ENCODE data around the gene ADAM15.
A peak's percentile ranks its signal among the peaks of the same experiment; 100 is the strongest.

ADAM15 gene

DNA sequence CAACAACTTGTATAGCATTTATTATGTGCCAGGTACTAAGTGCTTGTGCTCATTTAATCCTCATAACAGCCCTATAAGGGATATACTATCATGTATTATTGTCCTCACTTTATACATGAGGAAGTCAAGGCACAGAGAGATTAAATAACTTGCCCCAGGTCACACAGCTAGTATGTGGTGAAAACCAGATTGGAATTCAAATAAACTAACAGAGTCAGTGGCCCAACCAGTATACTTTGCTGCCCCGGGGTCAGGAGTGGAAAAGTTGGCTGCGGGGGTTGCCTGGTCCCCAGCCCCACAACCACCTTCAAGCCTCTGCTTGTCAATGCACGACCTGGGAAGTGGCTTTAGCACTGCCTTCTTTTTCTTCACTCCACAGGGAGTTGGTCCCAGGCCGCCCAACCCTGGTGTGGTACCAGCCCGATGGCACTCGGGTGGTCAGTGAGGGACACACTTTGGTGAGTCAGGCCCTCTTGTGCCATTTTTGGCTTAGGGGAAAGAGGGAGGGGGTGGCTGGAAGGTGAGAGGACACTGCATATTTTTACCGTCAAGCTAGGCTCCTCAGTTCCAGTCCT lies 2.5 kb downstream of the ADAM15 start:
- no peak for DNase-seq

DNA sequence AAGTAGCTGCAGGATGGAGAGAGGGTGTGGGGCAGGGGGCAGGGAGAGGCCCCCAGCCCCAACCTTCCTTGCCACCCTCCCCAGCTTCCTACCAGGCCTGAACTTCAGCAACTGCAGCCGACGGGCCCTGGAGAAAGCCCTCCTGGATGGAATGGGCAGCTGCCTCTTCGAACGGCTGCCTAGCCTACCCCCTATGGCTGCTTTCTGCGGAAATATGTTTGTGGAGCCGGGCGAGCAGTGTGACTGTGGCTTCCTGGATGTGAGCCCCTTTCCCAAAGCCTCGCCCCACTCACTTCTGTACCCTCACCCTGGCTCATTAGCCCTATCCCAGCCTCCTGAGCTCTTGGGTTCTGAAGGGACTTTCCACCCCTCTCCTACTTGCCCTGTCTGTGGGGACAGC lies 6.0 kb downstream of the ADAM15 start:
- DNase-seq = no peak

DNA sequence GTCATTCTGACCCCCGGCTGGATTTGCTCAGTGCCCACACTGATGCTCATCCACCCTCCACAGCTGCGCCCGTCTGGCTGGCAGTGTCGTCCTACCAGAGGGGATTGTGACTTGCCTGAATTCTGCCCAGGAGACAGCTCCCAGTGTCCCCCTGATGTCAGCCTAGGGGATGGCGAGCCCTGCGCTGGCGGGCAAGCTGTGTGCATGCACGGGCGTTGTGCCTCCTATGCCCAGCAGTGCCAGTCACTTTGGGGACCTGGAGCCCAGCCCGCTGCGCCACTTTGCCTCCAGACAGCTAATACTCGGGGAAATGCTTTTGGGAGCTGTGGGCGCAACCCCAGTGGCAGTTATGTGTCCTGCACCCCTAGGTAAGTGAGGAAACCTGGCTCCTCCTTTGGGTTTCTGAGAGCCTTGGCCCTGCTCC lies 6.7 kb downstream of the ADAM15 start:
- DNase-seq = no peak

DNA sequence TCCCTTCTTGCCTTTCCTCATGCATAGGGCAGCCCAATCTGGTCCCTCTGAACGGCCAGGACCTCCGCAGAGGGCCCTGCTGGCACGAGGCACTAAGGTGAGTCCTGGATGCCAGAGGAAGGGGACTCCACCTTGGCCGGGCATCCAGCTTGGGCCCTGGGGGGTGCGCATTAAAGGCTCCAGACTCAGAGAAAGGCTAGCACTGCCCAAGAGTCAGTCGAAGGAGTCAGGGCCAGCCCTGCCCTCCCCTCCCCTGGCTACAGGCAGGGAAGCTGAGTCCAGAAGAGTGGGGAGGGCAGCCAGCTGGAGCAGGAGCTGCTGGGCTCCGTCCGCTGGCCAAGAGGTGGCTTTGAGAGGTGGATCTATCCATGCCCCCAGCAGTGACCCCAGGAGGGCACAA lies 9.6 kb downstream of the ADAM15 start:
- DNase-seq = no peak

DNA sequence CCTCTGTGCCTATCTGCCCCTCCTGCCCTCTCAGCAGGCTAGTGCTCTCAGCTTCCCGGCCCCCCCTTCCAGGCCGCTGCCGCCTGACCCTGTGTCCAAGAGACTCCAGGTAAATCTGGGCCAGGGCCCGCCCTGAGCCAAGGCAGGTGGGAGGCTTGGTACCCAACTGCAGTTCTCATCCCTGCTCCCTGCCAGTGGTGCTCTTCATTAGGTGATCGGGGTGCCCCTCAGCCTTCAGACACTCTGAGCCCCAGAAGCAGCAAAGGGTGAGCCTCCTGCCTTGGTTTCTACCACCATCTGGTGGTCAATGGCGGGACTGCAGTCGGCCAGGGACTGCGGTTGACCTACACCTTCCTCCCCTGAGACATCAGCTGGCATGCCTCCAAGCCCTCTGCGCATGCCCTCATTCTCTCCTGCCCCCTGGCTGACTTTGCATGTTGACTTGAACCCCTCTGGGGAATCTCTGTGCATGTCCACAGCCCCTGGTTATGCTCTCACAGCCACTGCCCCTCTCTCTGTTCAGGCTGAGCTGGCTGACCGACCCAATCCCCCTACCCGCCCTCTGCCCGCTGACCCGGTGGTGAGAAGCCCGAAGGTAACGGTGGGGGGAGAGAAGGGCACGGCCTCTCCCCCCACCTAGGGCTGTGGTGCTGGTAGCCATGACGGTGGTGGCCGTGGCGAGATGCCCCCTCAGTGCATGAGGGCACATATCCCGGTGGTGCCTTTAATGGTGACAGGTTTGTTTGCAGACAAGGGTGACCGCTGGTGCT lies 10.4 kb downstream of the ADAM15 start:
- peak; percentile 96 for DNase-seq

DNA sequence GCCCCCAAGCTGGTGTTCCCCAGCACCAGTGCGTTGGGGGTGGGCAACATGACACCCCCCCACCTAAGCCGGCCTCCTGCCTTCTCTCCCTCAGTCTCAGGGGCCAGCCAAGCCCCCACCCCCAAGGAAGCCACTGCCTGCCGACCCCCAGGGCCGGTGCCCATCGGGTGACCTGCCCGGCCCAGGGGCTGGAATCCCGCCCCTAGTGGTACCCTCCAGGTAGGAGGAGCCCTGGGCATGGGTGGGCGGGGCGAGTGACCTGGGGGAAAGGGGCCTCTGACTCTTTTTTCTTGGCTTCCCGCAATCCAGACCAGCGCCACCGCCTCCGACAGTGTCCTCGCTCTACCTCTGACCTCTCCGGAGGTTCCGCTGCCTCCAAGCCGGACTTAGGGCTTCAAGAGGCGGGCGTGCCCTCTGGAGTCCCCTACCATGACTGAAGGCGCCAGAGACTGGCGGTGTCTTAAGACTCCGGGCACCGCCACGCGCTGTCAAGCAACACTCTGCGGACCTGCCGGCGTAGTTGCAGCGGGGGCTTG lies 11.1 kb downstream of the ADAM15 start:
- DNase-seq = peak; percentile 27

DNA sequence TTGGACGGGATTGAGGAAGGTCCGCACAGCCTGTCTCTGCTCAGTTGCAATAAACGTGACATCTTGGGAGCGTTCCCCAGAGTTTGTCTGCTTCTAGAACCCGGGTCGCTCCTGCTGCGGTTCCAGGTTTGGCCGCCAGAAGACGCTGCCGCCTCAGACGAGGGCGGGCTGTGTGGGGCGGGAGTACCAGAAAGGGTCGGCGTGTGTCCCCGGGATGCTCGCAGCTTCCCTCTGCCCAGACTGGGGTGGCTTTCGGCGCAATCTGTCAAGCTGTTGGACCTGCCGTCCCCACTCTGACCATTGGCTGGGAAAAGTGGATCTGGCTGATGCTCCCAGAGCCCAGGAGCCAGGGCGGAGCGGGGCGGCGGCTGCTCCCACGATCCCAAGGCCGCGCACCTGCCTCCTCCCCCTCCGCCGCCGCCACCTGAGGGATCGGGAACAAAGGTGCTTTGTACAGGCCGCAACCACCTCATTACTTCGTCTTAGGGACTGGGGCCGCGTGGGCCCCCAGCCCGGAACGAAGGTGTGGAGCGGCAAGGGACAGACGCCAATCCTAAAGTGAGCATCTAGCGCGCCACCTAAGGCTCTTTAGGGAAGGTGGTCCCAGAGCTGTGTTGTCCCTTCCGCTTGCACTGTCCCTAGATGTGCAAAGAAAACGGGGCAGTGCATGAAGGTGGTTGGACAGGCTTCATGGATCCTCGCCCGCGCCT lies 11.7 kb downstream of the ADAM15 start:
- peak; percentile 86 for DNase-seq

DNA sequence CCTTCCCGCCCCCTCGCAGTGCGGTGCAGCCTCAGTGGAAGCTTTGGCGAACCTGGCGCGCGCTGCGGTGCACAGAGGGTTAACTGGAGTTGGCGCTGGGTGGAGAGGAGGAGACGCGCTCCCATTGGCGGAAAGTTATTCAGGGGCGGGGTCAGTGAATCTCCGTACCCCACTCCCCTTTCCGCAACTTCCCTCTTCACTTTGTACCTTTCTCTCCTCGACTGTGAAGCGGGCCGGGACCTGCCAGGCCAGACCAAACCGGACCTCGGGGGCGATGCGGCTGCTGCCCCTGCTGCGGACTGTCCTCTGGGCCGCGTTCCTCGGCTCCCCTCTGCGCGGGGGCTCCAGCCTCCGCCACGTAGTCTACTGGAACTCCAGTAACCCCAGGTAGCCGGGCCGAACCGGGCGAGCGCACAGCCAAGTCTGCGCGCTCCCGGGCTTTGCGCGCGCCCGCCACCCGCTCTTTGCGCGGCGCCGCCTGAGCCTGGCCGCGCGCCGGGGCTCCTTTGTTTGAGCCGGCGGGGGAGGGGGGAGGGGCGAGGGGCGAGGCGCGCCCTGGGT lies 12.5 kb downstream of the ADAM15 start, which contains the start of gene EFNA4:
TSS of gene EFNA4 (plus strand) at position 191 of the 561 bp plus-strand sequence. CDS start at position 275, 84 bp downstream.
- peak; percentile 92 for DNase-seq

DNA sequence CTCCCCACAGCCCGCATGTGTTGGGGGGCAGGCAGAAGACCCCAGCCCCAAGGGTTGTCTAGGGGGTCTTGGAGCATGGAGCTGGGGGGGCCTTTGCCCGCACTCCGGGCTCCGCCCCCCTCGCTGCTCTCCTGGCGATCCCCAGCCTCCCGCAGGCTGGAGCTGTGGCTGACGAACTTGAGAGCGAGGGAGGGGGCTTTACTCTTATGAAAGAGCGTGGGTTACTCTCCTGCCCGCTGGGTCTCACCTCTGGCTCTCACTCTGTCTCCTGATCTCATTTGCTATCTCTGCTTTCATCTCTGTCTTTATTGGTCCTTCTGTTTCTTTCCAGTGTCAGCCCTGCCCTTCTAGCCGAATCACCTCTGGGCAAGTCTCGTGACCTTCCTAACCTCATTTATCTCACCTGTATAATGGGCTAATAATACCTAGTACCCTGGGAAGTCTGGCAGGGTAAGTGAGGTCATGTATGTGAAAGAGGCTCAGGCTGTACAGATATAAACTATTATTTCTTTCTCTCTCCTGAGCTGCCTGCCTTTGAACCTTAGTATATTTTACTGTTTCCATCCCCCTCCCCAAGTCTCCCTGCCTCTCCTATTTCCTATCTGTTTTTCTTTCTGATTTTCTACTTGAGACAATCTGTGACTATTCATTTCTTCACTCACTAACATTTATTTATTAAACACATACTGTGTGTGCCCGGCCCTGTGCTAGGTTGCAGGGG lies 13.2 kb downstream of the ADAM15 start:
- peak; percentile 43 for DNase-seq

DNA sequence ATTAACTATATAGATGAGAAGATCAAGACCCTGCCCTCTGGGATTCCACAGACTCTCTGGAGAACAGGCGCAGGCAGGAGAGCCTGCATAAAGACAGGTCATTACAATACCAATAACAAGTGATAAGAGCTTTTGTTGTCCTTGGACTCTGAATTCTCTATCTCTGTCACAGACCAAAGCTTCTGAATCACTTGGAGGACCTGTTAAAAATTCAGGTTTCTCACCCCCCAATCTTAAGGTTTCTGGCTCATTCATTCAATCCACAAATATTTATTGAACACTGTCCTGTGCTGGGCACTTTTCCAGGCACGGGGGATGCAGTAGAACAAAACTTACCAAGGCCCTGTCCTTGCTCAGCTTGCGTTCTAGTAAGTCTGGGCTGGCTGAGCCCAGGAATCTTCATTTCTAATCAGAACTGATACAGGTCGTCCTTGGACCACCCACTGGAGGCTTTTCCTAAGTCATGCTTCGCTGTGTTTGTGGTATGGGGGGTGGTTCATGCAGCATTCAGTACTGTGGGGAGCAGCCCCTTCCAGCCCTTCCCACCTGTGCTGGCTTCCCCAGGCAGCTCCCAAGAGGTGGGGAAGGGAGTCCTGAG lies 13.8 kb downstream of the ADAM15 start:
- DNase-seq = no peak

DNA sequence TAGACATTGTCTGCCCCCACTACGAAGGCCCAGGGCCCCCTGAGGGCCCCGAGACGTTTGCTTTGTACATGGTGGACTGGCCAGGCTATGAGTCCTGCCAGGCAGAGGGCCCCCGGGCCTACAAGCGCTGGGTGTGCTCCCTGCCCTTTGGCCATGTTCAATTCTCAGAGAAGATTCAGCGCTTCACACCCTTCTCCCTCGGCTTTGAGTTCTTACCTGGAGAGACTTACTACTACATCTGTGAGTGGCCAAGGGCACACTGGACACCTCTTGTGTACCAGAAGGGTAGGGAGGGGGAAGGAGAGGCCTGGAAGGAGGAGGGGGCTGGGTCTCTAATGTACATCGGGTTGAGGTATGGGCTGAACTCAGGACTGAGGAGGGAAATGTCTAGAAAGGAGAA lies 15.7 kb downstream of the ADAM15 start:
- no peak for DNase-seq

DNA sequence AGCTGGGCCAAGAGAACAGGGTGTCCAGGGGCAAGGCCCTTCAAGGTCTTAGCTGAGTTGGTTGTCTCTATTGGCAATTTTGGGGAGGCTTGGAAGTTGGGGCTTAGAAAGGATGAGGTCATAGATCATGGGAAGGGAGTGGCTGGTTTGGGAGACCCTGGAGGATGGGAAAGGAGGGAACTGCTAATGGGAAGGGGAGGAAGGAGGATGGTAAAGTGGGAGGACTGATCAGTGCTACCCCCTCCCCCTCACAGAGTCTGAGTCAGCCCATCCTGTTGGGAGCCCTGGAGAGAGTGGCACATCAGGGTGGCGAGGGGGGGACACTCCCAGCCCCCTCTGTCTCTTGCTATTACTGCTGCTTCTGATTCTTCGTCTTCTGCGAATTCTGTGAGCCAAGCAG lies 17.5 kb downstream of the ADAM15 start:
- no peak for DNase-seq

DNA sequence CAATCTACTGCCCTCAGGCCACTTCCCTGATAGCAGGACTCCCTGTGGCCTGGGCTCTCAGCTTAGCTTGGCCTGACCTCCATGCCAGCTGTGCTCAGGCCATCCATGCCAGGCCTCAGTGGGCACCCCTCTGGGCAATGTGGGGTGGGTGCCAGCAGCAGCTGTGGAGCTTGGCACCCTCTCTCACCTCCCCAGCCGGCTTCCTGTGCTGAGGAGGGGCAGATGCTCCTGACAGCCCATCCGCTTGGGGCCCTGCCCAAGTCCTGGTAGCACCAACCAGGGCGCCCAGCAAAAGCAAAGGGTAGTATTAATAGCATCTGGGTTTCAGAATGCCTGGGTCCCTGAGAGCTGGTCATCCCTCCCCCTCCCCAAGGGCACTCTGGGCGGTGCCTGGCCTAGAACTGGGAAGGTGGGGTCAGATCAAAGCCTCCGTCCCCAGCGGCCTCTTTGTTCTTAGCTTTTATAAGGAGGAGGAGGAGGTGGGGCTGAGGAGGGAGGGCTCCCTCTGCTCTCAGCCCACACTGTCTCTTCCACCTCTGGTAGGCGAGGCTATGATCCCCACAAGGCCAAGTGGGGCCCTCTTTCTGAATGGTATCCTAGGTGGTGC lies 18.5 kb downstream of the ADAM15 start:
- DNase-seq = no peak

DNA sequence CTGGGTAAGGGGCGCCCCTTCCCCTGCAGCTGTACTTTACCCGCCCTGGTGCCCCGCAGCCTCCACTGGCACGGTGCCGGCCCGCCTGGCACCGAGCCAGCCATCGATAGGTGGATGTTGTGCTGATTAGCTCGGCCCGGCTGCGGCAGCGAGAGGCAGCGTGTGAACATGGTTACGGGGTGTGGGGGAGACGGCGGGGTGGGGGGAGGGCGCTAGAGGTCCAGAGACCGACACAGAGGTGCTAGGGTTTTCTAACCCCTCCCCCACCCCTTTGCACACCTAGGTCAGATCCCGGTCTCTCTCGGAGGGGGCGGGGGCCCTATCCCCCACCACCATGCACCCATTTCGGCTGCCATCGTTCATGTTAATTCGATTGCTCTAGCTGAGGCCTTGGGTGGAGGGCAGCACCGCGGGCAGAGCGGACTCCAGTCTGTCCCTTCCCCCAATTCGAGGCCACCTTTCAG lies 19.1 kb downstream of the ADAM15 start:
- no peak for DNase-seq

DNA sequence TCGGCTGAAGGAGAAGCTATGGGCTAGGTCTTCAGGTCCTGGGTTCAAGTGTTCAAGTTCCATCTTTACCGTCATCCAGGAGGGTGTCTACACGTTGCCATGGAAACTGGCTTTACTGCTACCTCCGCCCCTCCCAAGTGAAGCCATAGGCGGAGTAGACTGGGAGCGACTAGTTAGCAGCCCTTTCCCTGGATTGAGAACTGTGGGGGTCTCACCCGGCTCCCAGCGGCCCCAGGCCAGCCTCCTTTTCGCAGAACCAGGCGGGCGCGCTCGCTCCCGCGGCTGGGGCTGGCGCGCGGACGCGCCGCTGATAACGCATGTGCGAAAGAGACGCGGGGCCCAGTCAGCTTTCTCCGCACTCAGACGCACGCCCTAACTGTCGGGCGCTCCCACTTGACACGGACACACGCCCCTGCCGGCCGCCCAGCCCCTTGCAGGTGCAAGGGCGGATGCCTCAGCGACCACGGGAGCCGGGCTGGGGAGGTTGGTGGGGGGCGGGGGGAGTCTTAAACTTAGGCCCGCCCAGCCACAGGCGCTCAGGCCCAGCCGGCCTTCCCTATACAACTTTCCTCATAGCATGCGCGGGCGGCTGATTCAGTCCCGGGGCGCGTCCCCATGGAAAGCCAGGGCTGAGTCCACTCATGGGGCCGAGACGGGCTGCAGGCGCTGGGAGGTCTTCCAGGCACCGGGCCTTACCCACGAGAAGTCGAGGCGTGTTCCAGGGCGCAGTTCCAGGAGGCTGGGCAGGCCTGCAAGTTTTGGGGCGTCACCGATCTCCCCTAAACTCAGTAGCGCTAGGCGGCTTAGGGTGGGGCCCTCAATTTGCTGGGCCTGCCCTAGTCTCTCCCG lies 19.8 kb downstream of the ADAM15 start:
- DNase-seq = peak; percentile 87

DNA sequence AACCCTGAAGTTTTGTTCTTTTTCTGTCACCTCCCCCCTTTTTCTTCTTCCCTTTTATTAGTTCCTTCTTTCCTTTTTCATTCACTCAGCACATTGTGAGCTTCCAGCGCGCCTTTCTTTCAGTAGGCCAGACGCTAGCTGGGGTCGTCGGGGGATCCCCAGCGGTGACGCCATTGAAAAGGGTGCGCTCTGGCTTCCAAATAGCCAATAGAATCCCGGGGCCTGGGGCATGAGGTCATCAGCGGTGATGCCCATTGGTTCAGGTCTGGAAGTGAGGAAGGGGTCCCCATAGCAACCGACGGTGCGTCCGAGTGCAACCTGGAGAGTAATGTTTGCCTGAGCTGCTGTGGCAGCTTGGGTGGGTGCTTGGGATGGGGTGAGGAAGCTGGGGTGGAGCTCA lies 20.6 kb downstream of the ADAM15 start:
- DNase-seq = no peak

DNA sequence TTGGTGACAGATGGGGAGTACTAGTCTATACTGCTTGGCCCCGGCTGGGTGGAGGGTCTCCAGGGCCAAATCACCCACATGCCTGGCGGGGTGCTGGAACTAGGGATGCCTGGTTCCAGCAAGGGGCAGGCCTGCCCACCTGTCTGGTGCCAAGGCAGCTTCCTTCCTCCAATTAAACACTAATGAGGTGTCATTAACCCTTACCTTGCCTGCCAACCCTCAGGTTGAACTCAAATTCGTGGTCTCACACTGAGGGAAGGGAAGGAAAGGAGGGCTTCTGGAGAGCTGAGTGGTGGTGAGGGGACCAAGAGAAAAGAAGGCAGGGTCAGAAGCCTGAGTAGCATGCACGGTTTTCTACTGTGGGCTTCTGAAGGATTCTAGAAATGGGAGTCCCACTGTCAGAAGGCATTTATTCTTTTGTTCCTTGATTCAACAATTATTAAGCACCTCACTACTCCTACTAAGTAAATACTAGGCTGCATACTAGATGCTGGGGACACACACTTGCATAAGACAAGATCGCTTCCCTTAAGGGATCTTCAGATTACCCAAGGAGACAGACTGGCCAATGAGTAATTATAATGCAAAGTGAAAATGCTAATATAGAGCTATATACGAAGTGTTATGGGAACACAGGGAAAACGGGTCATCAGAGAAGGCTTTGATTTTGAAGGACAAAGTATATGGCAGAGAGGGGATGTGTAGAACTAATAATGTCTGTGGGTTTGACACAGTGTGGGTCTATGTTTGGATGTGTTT lies 21.6 kb downstream of the ADAM15 start:
- DNase-seq = no peak

DNA sequence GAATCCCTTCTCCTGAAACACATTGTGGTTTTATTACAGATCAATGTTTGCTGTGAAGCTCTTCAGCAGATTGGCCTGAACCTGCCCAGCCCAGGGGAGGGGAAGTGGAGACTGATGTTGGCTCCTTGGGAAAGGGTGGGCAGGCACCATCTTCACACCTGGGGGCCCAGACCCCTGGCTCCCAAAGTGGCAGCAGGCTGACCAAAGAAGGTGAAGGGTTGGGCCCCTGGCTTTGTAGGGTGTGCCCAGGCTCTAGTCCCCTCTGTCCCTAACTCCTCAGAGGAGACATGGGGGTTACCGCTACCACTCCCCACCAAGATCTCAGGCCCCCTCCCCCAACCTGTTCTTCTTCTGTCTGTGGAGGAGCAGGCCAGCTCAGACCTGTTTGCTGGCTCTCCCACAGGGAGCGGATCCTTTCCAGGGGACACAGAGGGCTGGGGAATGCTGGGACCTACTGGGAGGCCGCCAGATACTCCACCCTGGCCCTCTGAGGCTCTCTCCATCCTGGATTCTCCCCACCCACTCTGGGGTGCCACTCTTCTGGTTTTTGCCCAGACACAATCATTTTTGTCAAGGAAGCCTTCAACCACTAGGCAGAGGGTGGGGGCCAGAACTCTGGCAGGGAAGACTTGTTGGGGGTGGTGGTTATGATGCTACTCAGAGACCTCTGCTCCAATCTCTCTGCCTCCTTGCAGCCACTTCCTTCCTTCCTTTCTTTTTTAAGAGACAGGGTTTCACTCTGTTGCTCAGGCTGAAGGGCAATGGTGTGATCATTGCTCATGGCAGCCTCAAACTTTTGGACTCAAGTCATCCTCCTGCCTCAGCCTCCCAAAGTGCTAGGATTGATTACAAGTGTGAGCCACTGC lies 22.5 kb downstream of the ADAM15 start:
- DNase-seq = no peak

DNA sequence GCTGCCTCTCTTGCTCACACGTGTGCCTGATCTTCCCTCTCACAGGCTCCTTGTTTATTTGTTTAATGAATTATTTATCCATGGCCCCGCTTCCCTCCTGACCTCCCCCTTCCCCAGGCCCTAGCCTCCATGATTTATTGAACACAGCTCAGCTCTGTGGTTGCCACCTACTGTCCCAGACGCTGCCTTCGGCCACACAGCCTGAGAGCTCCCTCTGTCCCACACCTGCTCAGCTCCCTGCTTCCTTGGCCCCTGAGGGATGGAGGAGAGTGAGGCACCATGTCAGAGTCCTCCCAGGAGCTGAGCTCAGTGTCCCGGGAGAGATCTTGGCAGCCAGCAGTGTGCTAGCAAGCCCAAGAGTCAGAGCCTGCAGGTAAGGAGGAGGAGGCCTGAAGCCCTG lies 24.4 kb downstream of the ADAM15 start:
- no peak for DNase-seq

Measured in stimulated activated CD4-positive, alpha-beta T cell treated with anti-CD3 and anti-CD28 coated beads, Interleukin-15, amount 100 ng/mL, for 24 hours (primary cell).